Loucy (cell line): ENCODE measurements around the gene KNSTRN.

Experiments
- H2AFZ ChIP-seq: fragments of 200-600 bp; sonication (generic); 2 replicates; pipeline ENCODE4 v1.6.0; 2016; ENCODE audit warnings: antibody characterized with exemption, mild to moderate bottlenecking, low read length, moderate library complexity
- H3F3A ChIP-seq: fragments of 200-600 bp; 2 replicates; pipeline ENCODE4 v1.6.0; 2016; ENCODE audit warnings: antibody characterized with exemption, low read depth, mild to moderate bottlenecking
- H3K27me3 ChIP-seq: fragments of 200-600 bp; sonication (generic); 2 replicates; pipeline ENCODE4 v1.6.1; 2014; ENCODE audit warnings: low read length, mild to moderate bottlenecking; ENCODE audit not compliant: insufficient read depth, poor library complexity, severe bottlenecking
- H3K36me3 ChIP-seq: fragments of 200-600 bp; sonication (generic); 2 replicates; pipeline ENCODE4 v1.6.1; 2016; ENCODE audit warnings: low read length; ENCODE audit not compliant: insufficient read depth
- H3K4me1 ChIP-seq: fragments of 200-600 bp; sonication (generic); 2 replicates; pipeline ENCODE4 v1.5.1; 2014; ENCODE audit warnings: low read length, mild to moderate bottlenecking; ENCODE audit not compliant: insufficient read depth, poor library complexity, severe bottlenecking
- H3K4me2 ChIP-seq: fragments of 200-600 bp; sonication (generic); 2 replicates; pipeline ENCODE4 v1.6.0; 2014; ENCODE audit warnings: antibody characterized with exemption, low read length, low read depth, mild to moderate bottlenecking; ENCODE audit not compliant: poor library complexity, severe bottlenecking
- H3K4me3 ChIP-seq: fragments of 200-600 bp; sonication (generic); 2 replicates; pipeline ENCODE4 v1.5.1; 2014; ENCODE audit warnings: low read length, mild to moderate bottlenecking, mixed read lengths; ENCODE audit not compliant: poor library complexity, severe bottlenecking
- H3K79me2 ChIP-seq: fragments of 200-600 bp; sonication (generic); 2 replicates; pipeline ENCODE4 v1.6.1; 2014; ENCODE audit warnings: low read length; ENCODE audit not compliant: insufficient read depth
- H3K9ac ChIP-seq: fragments of 200-600 bp; sonication (generic); 2 replicates; pipeline ENCODE4 v1.6.0; 2014; ENCODE audit warnings: mild to moderate bottlenecking, low read depth, low read length, moderate library complexity; ENCODE audit not compliant: poor library complexity, severe bottlenecking
- H3K9me2 ChIP-seq: fragments of 200-600 bp; sonication (generic); replicated peaks from 2 replicates; pipeline ENCODE4 v1.6.1; 2016; ENCODE audit warnings: low read depth, low read length, mixed read lengths
- H3K9me3 ChIP-seq: fragments of 200-600 bp; sonication (generic); 2 replicates; pipeline ENCODE4 v1.6.1; 2014; ENCODE audit warnings: mild to moderate bottlenecking, antibody characterized with exemption, low read length, low read depth; ENCODE audit not compliant: insufficient read depth
- H4K20me1 ChIP-seq: fragments of 200-600 bp; sonication (generic); 2 replicates; pipeline ENCODE4 v1.6.0; 2014; ENCODE audit warnings: antibody characterized with exemption, low read length, mild to moderate bottlenecking; ENCODE audit not compliant: insufficient read depth, poor library complexity, severe bottlenecking
- EZH2phosphoT487 ChIP-seq: fragments of 200-600 bp; IDR thresholded peaks from 2 replicates; pipeline ENCODE4 v1.6.1; 2018; ENCODE audit warnings: antibody characterized with exemption, mild to moderate bottlenecking, moderate library complexity, borderline replicate concordance
- TF ChIP-seq, protein P1 (sequence below): fragments of 200-600 bp; sonication (generic); conservative IDR thresholded peaks from 2 replicates; pipeline ENCODE4 v1.5.1; 2014; ENCODE audit warnings: mild to moderate bottlenecking, antibody characterized with exemption, low read length

The KNSTRN gene

DNA sequence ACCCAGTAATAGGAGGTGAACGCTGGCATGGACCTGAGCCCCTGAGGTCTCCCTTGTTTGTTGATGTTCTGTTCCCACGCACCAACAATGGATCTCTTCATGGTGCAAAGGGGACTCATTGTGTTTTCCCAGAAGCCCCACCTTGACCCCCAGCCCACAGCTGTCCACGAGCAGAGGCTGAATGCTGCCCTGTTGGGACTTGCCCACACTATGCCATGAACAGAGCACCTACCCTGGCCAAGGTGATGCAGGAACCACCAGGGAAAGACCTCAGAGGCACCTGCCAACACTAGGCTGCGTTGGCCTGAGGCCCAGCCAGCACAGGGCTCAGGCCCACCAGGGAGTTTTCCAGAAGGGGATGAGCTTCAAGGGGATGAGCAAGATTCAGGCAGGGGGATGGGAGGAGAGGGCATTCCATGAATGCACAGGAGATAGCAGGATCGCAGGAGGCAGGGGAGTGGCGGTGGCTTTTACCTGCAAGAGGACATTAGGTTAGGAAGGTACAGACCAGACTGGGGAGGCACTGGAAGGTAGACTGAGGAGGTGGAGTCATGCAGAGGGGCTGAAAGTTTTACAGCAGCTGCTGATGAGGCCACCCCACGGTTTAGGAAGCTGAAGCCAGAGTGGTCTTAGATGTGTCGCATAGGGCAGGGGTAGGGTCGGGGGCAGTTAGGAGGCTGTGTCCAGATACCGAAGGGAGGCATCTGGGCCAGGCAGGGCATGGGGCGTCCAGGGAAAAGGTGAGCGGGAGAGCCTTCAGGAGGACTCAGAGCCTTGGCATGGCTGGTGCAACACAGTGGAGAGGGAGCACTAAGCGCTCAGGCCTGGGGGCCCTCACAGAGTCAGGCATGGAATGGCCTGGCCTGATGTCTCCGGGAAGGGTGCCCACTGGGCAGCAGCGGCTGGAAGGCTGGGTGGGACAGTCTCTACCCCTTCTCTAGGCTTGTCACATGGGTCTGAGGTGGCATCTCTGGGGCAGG lies 35.7 kb upstream of the KNSTRN start:
- Histone ChIP-seq H3K9me2 (no peaks in the 10 kb centered on the region), H3K4me1 (no peaks in the 10 kb centered on the region), H4K20me1 (no peaks in the 10 kb centered on the region), H3K27me3 (no peaks in the 10 kb centered on the region), H3K4me3 (no peak overlapping the region), H3K4me2 (no peak overlapping the region), H3F3A (no peaks in the 10 kb centered on the region), H3K79me2 (no peaks in the 10 kb centered on the region), H3K36me3 (no peaks in the 10 kb centered on the region), H3K9me3 (no peaks in the 10 kb centered on the region), H2AFZ (no peak overlapping the region), H3K9ac (no peak overlapping the region)
- TF ChIP-seq, protein P1, sequence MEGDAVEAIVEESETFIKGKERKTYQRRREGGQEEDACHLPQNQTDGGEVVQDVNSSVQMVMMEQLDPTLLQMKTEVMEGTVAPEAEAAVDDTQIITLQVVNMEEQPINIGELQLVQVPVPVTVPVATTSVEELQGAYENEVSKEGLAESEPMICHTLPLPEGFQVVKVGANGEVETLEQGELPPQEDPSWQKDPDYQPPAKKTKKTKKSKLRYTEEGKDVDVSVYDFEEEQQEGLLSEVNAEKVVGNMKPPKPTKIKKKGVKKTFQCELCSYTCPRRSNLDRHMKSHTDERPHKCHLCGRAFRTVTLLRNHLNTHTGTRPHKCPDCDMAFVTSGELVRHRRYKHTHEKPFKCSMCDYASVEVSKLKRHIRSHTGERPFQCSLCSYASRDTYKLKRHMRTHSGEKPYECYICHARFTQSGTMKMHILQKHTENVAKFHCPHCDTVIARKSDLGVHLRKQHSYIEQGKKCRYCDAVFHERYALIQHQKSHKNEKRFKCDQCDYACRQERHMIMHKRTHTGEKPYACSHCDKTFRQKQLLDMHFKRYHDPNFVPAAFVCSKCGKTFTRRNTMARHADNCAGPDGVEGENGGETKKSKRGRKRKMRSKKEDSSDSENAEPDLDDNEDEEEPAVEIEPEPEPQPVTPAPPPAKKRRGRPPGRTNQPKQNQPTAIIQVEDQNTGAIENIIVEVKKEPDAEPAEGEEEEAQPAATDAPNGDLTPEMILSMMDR, result no peak
- no peak for TF ChIP-seq EZH2phosphoT487

DNA sequence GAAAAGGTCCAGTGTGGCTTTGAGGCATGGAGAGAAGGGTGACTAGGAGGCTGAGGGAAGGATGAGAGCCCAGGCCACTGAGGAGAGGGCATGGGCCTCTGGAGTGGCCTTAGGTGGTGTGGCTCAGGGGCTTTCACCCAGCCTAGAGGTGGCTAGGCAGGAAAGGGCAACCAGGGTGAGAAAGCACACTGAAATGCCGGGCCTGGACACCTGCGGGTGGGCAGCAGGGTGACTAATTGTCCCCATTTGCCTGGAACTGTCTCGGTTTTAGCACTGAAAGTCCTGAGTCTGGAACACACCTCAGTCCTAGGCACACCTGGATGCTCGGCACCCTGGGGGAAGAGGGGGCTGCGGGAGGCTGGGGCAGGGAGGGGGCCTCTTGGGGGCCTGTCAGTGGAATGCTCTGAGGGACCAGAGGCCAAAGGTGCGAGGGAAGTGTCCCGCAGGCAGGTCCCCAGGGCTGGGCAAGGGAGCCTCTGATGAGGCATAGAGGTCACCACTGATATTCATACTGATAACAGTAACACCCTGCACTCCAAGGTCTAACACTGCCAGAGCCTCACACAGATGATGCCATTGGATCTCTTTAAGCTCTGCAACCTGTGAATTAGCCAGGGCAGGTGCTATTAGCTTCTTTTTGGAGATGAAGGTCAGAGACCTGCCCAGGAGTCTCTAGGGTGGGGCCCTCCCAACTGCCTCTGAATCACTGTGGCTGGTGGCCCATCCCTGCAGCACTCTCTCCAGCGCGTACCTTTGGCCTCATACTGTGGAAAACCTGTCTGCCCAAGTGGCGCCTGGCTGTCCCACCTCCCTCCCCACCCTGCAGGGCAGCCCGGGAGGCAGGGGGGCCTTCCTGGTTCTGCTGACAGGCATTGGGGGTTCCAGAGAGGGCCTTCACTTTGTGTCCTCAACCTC lies 34.7 kb upstream of the KNSTRN start:
- H3K9me2 ChIP-seq, result no peaks in the 10 kb centered on the region
- H3F3A ChIP-seq, result no peaks in the 10 kb centered on the region

DNA sequence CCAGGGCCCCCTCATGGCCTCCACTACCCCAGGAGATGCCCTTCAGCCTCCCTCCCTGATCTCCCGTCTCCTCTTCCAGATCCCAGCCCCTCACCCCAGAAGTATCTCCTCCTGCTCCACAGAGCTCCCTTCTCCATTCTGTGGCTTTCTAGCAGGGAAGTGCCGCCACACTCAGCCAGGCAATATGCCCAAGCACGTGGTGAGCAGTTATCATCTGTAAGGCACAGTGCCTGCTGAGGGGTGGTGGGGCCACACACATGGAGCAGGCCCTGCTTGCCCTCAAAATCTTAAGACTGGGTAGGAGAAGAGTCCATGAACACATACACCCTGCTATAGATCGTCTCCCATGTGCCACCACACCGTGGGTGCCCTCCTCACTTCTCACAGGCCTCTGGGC lies 34.0 kb upstream of the KNSTRN start:
- Histone ChIP-seq H3K4me3 (no peak overlapping the region), H3K79me2 (no peaks in the 10 kb centered on the region), H3K4me2 (no peak overlapping the region), H3F3A (no peaks in the 10 kb centered on the region), H3K9ac (peak overlapping the region; percentile 19), H4K20me1 (no peaks in the 10 kb centered on the region), H3K27me3 (no peaks in the 10 kb centered on the region), H3K9me3 (no peaks in the 10 kb centered on the region), H2AFZ (no peak overlapping the region), H3K9me2 (no peaks in the 10 kb centered on the region), H3K4me1 (no peaks in the 10 kb centered on the region), H3K36me3 (no peaks in the 10 kb centered on the region)
- no peak for TF ChIP-seq EZH2phosphoT487
- TF ChIP-seq, protein P1, result no peak

More for the DNA sequence above, 34.7 kb upstream of the KNSTRN start:
- H3K9ac ChIP-seq, result no peak overlapping the region
- H3K4me3 ChIP-seq, result no peak overlapping the region
- no peaks in the 10 kb centered on the region for H3K27me3 ChIP-seq
- no peaks in the 10 kb centered on the region for H3K9me3 ChIP-seq
- TF ChIP-seq EZH2phosphoT487, result no peak
- TF ChIP-seq, protein P1, result no peak
- H3K79me2 ChIP-seq, result no peaks in the 10 kb centered on the region
- H3K4me1 ChIP-seq, result no peaks in the 10 kb centered on the region
- no peaks in the 10 kb centered on the region for H3K36me3 ChIP-seq
- H2AFZ ChIP-seq, result no peak overlapping the region
- H3K4me2 ChIP-seq, result no peak overlapping the region
- no peaks in the 10 kb centered on the region for H4K20me1 ChIP-seq
